Activated CD8-positive, alpha-beta memory T cell treated with anti-CD3 and anti-CD28 coated beads for 4 hours (primary cell): ENCODE measurements around the gene USP30.
"Not testable (repeated sequence)": the region's sequence is repeated elsewhere in the genome, so short reads cannot be mapped to it uniquely, and the experiment has no call there.

ENCODE experiments used
- DNase-seq, 2 donors: peaks; one replicate each; pipeline ENCODE4 v3.0.0-alpha.2; 2020; ENCODE audit warnings: low read depth in 2 of 2

The USP30 gene

GRCh38 chr12:109052414-109053323 is at the start of gene USP30:
Gene USP30, plus strand, starts transcription at chr12:109052576. Its CDS starts 103 bp downstream, at chr12:109052679.
- DNase-seq: peak; percentile 68 to 69

GRCh38 chr12:109004017-109004416 is 48.4 kb upstream of the USP30 start:
- no peak for DNase-seq

- no peak for DNase-seq
Observed at GRCh38 chr12:109009766-109010165, 42.6 kb upstream of the USP30 start.

- no peak for DNase-seq
Observed at GRCh38 chr12:109010259-109010658, 42.1 kb upstream of the USP30 start.

GRCh38 chr12:109014984-109015765 is 37.2 kb upstream of the USP30 start:
- no peak for DNase-seq

GRCh38 chr12:109016016-109016415 is 36.4 kb upstream of the USP30 start:
- DNase-seq: no peak

- no peak for DNase-seq
Observed at GRCh38 chr12:109016978-109017377, 35.4 kb upstream of the USP30 start.

GRCh38 chr12:109018296-109018695 is 34.1 kb upstream of the USP30 start:
- DNase-seq: no peak

- DNase-seq: no peak
Observed at GRCh38 chr12:109020146-109020795, 32.1 kb upstream of the USP30 start.

GRCh38 chr12:109020796-109021380 is 31.5 kb upstream of the USP30 start, which contains the start of gene SVOP:
Gene SVOP, minus strand, starts transcription at chr12:109021068. Its CDS starts 200 bp downstream, at chr12:109020868.
- no peak for DNase-seq

GRCh38 chr12:109027767-109028166 is 24.6 kb upstream of the USP30 start:
- DNase-seq: no peak

- not testable (repeated sequence) for DNase-seq
Observed at GRCh38 chr12:109028624-109029023, 23.8 kb upstream of the USP30 start.

- DNase-seq: no peak
Observed at GRCh38 chr12:109029411-109029810, 23.0 kb upstream of the USP30 start.

- no peak for DNase-seq
Observed at GRCh38 chr12:109033239-109034196, 18.9 kb upstream of the USP30 start.

- no peak for DNase-seq
Observed at GRCh38 chr12:109036975-109037374, 15.4 kb upstream of the USP30 start.

- no peak for DNase-seq
Observed at GRCh38 chr12:109044241-109044640, 8.1 kb upstream of the USP30 start.

GRCh38 chr12:109047081-109047805 is 5.1 kb upstream of the USP30 start:
- no peak for DNase-seq

GRCh38 chr12:109048706-109049105 is 3.7 kb upstream of the USP30 start:
- not testable (repeated sequence) for DNase-seq

- DNase-seq: not testable (repeated sequence)
Observed at GRCh38 chr12:109049794-109050193, 2.6 kb upstream of the USP30 start.

- DNase-seq: no peak
Observed at GRCh38 chr12:109052097-109052413, 321 bp upstream of the USP30 start.
